Lower lobe of right lung (tissue), 2 donors: Measurements from ENCODE around the gene IL1RAPL2. TPM values are rescaled to one million over a fixed set of nuclear protein-coding genes. Genes with fewer than 3 reads are reported as not detected.

Experiments
- ATAC-seq, 2 donors: fragments of 200-7000 bp; cut with Tn5 transposase; one replicate each; pipeline ENCODE4 v1.9.1; 2020 to 2022; ENCODE audit warnings: mild to moderate bottlenecking in 2 of 2, moderate library complexity in 2 of 2
- DNase-seq: peaks from one replicate; pipeline ENCODE4 v3.0.0-alpha.2; 2020
- H3K27ac ChIP-seq: fragments of 200-600 bp; one replicate; pipeline ENCODE4 v1.8.0; 2022
- H3K27me3 ChIP-seq: fragments of 200-600 bp; one replicate; pipeline ENCODE4 v1.8.0; 2022; ENCODE audit warnings: low read depth
- H3K36me3 ChIP-seq: fragments of 200-600 bp; one replicate; pipeline ENCODE4 v1.8.0; 2022; ENCODE audit warnings: mild to moderate bottlenecking
- H3K4me1 ChIP-seq: fragments of 200-600 bp; one replicate; pipeline ENCODE4 v1.8.0; 2022
- H3K4me3 ChIP-seq: fragments of 200-600 bp; one replicate; pipeline ENCODE4 v1.8.0; 2022; ENCODE audit warnings: mild to moderate bottlenecking
- H3K9me3 ChIP-seq: fragments of 200-600 bp; one replicate; pipeline ENCODE4 v1.8.0; 2022
- intact Hi-C: fragments of 100-400 bp; cut with DNase I; formaldehyde crosslinking; loops from one replicate; pipeline ENCODE4 v1.11.0; 2022
- total RNA-seq: library from RNA; stranded (reverse); fragmentation: NEBNext Ultra II Directional; extraction: Animal tissue kit (Norgen Biotek cat#: 25700); gene quantifications from one replicate; pipeline ENCODE4 v1.2.1, GENCODE V29; 2021
- TF ChIP-seq, protein P1 (sequence below): fragments of 200-600 bp; IDR thresholded peaks from one replicate; pipeline ENCODE4 v1.8.0; 2022; ENCODE audit warnings: antibody characterized with exemption, mild to moderate bottlenecking
- donor health status: DM: no; HTN: yes; CAD: no; lungs with severe emphysema.

IL1RAPL2 gene
- total RNA-seq, 1 donor from 2014 or later: not detected

DNA sequence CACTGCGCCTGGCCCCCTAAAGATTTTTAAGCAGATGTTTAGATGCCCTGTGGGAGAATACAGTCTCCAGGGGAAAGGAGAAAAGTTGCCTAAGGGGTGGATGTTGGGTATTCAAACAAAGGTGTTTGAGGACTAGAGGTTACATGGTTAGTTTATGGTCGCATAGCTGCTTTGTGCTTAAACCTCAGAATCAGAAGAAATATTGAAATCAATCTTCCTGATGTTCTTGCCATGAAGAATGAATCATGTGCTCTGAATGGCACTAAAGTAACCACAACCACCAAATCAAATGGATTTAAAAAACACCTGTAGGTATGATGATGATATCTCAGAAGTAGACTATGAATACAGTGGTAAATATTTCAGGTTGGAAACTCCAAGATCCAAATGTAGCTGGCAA, 697.2 kb downstream of the IL1RAPL2 start:
- no peak overlapping the region for H3K4me3 ChIP-seq
- H3K27ac ChIP-seq: no peak overlapping the region
- TF ChIP-seq, protein P1, sequence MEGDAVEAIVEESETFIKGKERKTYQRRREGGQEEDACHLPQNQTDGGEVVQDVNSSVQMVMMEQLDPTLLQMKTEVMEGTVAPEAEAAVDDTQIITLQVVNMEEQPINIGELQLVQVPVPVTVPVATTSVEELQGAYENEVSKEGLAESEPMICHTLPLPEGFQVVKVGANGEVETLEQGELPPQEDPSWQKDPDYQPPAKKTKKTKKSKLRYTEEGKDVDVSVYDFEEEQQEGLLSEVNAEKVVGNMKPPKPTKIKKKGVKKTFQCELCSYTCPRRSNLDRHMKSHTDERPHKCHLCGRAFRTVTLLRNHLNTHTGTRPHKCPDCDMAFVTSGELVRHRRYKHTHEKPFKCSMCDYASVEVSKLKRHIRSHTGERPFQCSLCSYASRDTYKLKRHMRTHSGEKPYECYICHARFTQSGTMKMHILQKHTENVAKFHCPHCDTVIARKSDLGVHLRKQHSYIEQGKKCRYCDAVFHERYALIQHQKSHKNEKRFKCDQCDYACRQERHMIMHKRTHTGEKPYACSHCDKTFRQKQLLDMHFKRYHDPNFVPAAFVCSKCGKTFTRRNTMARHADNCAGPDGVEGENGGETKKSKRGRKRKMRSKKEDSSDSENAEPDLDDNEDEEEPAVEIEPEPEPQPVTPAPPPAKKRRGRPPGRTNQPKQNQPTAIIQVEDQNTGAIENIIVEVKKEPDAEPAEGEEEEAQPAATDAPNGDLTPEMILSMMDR: no peak

GRCh38 chrX:105263801-105264200, 697.8 kb downstream of the IL1RAPL2 start:
- no peak overlapping the region for H3K4me3 ChIP-seq
- TF ChIP-seq, protein P1: no peak
- no peaks in the 10 kb centered on the region for H3K4me1 ChIP-seq
- intact Hi-C loops: no loop called here
- H3K27ac ChIP-seq: no peak overlapping the region
- ATAC-seq: no peak
- no peaks in the 10 kb centered on the region for H3K9me3 ChIP-seq
- H3K36me3 ChIP-seq: no peaks in the 10 kb centered on the region
- H3K27me3 ChIP-seq: no peaks in the 10 kb centered on the region
- no peak for DNase-seq

More for the DNA sequence above, 697.2 kb downstream of the IL1RAPL2 start:
- ATAC-seq (no peak), DNase-seq (no peak)
- Histone ChIP-seq H3K27me3 (no peaks in the 10 kb centered on the region), H3K36me3 (no peaks in the 10 kb centered on the region), H3K9me3 (no peaks in the 10 kb centered on the region), H3K4me1 (no peaks in the 10 kb centered on the region)
- intact Hi-C loops: no loop called here

GRCh38 chrX:105265093-105265492, 699.1 kb downstream of the IL1RAPL2 start:
- Histone ChIP-seq H3K27ac (no peak overlapping the region), H3K9me3 (no peaks in the 10 kb centered on the region), H3K36me3 (no peaks in the 10 kb centered on the region), H3K4me1 (no peaks in the 10 kb centered on the region), H3K27me3 (no peaks in the 10 kb centered on the region), H3K4me3 (no peak overlapping the region)
- DNase-seq: no peak
- intact Hi-C loops: no loop called here
- no peak for ATAC-seq
- TF ChIP-seq, protein P1: no peak

- no peak for DNase-seq
- no peaks in the 10 kb centered on the region for H3K27me3 ChIP-seq
- TF ChIP-seq, protein P1: no peak
- H3K4me3 ChIP-seq: no peak overlapping the region
- no peaks in the 10 kb centered on the region for H3K9me3 ChIP-seq
- no peak overlapping the region for H3K27ac ChIP-seq
- ATAC-seq: no peak
- intact Hi-C loops: no loop called here
- H3K4me1 ChIP-seq: no peaks in the 10 kb centered on the region
- no peaks in the 10 kb centered on the region for H3K36me3 ChIP-seq
Observed at GRCh38 chrX:105266456-105266855, 700.5 kb downstream of the IL1RAPL2 start.

DNA sequence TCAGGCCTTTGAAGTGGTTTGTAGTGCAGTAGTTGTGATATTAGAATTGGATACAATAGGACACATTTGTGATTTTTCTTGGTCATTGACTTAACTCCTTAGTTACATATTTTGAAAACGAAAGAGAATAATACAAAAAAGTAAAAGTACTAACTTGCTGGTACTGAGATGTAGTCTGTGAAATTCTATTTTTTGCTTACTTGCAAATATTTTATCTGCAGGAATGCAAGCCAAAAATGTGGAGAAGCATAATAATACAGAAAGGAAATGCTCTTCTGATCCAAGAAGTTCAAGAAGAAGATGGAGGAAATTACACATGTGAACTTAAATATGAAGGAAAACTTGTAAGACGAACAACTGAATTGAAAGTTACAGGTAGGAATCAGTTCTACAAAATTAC, 701.2 kb downstream of the IL1RAPL2 start:
- no peak overlapping the region for H3K4me3 ChIP-seq
- no peaks in the 10 kb centered on the region for H3K4me1 ChIP-seq
- H3K36me3 ChIP-seq: no peaks in the 10 kb centered on the region
- H3K27me3 ChIP-seq: no peaks in the 10 kb centered on the region
- intact Hi-C loops: no loop called here
- TF ChIP-seq, protein P1: no peak
- ATAC-seq (no peak), DNase-seq (no peak)
- H3K27ac ChIP-seq: no peak overlapping the region
- no peaks in the 10 kb centered on the region for H3K9me3 ChIP-seq

DNA sequence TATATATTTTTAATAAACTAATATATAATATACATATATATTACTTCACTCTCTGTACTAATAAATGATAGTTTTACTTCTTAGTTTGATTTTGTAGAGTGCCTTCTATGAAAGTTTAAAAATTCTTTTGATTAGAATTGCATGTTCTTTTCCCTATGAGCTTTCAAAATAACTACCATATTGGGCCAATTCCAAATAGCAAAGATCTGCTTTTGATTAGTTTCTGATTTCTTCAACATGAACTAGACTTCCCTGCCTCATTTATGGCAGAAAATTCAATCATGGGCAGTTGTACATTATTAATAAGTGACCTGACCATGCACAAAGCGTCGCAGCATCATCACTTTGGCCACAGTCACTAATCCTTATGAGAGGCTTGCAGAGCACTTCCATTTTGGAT, 703.4 kb downstream of the IL1RAPL2 start:
- TF ChIP-seq, protein P1: no peak
- Histone ChIP-seq H3K4me1 (no peaks in the 10 kb centered on the region), H3K36me3 (no peaks in the 10 kb centered on the region), H3K4me3 (no peak overlapping the region), H3K27me3 (no peaks in the 10 kb centered on the region), H3K27ac (no peak overlapping the region), H3K9me3 (no peaks in the 10 kb centered on the region)
- ATAC-seq: no peak
- no peak for DNase-seq
- intact Hi-C loops: no loop called here
